ENCODE measurements around the gene OR52D1.

- TF ChIP-seq EZH2phosphoT487 (IDR thresholded peaks at IDR 0.05; ENCODE audit: borderline replicate concordance) (no peak), CTCF (conservative IDR thresholded peaks at IDR 0.05; ENCODE audit: low read length) (no peak)
These were observed at the start of gene OR52D1 for GRCh38 chr11:5488385-5488784.
